ENCODE measurements around the gene SLC43A1. TPM values are rescaled to one million over a fixed set of nuclear protein-coding genes. Genes with fewer than 3 reads are reported as not detected.

The SLC43A1 gene
- total RNA-seq, 4 donors from 2014 or later, result 9.8 to 25.1 (median 18.3) TPM

DNA sequence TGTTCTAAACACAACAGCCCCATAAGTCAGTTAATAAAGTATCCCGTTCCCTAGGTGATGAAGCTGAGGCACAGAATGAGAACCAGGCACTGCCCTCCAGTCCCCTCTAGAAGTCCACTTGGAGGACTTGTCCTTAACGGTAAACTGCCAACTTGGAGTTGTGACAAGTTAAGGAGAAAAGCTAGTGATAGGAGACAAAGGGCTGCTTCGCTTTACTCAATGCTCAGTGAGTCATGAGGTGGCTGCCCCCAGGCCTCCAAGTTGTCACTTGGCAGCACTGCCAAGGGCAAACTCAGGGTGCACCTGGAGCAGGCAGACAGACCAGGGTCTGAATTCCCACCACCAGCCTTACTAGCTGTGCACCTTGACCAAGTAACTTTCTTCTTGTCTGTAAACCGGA is 13.5 kb downstream of the SLC43A1 start:
- TF ChIP-seq, protein P1, sequence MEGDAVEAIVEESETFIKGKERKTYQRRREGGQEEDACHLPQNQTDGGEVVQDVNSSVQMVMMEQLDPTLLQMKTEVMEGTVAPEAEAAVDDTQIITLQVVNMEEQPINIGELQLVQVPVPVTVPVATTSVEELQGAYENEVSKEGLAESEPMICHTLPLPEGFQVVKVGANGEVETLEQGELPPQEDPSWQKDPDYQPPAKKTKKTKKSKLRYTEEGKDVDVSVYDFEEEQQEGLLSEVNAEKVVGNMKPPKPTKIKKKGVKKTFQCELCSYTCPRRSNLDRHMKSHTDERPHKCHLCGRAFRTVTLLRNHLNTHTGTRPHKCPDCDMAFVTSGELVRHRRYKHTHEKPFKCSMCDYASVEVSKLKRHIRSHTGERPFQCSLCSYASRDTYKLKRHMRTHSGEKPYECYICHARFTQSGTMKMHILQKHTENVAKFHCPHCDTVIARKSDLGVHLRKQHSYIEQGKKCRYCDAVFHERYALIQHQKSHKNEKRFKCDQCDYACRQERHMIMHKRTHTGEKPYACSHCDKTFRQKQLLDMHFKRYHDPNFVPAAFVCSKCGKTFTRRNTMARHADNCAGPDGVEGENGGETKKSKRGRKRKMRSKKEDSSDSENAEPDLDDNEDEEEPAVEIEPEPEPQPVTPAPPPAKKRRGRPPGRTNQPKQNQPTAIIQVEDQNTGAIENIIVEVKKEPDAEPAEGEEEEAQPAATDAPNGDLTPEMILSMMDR (IDR thresholded peaks at IDR 0.05; ENCODE audit: low read depth), result no peak

- TF ChIP-seq, protein P1 (IDR thresholded peaks at IDR 0.05; ENCODE audit: low read depth), result no peak
These were observed 14.6 kb downstream of the SLC43A1 start for GRCh38 chr11:57500926-57501325.

GRCh38 chr11:57500515-57500914 is 15.0 kb downstream of the SLC43A1 start:
- TF ChIP-seq, protein P1 (IDR thresholded peaks at IDR 0.05; ENCODE audit: low read depth), result no peak

DNA sequence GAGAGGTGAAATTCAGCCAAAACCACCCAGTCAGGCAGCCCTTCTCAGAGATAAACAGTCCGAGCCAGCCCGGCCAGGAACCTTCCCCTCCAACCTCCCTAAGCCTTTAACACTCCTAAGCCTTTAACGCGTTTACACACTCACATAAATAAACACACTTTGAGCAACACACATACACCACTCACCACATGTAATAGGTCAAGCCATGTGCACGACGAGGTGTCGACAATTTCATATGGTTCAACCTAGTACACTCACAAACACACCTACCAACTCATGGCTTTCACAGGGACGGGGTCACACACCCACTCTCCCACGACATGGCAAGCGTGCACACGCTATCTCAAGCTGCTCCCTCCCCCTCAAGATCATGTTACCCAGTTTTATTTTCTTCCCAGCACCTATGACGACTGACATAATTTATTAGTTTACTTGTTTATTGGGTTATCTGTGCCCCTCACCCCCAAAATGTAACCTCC is 15.5 kb downstream of the SLC43A1 start:
- TF ChIP-seq, protein P1 (IDR thresholded peaks at IDR 0.05; ENCODE audit: low read depth), result no peak

- TF ChIP-seq, protein P1 (IDR thresholded peaks at IDR 0.05; ENCODE audit: low read depth), result no peak
These were observed 16.0 kb downstream of the SLC43A1 start for GRCh38 chr11:57499413-57499982.

- TF ChIP-seq, protein P1 (IDR thresholded peaks at IDR 0.05; ENCODE audit: low read depth), result no peak
These were observed 17.0 kb downstream of the SLC43A1 start for GRCh38 chr11:57498540-57498939.

GRCh38 chr11:57497303-57498247 is 17.9 kb downstream of the SLC43A1 start:
- TF ChIP-seq, protein P1 (IDR thresholded peaks at IDR 0.05; ENCODE audit: low read depth), result no peak

All from subcutaneous adipose tissue (tissue), 4 donors.